Neural cell (in vitro differentiated cells): ENCODE data around the gene KLC4.

Experiments used
- CTCF ChIP-seq: fragments of 450-650 bp; IDR thresholded peaks from 2 replicates; pipeline ENCODE4 v1.5.1; 2014; ENCODE audit warnings: antibody characterized with exemption, mild to moderate bottlenecking, moderate library complexity; ENCODE audit not compliant: poor library complexity, severe bottlenecking
- EP300 ChIP-seq: fragments of 450-650 bp; conservative IDR thresholded peaks from 2 replicates; pipeline ENCODE4 v1.6.1; 2014; ENCODE audit warnings: antibody characterized with exemption, mild to moderate bottlenecking, moderate library complexity; ENCODE audit not compliant: poor library complexity, severe bottlenecking
- POLR2AphosphoS5 ChIP-seq: IDR thresholded peaks from 2 replicates; pipeline ENCODE4 v1.6.1; 2012
- RAD21 ChIP-seq: fragments of 450-650 bp; conservative IDR thresholded peaks from 2 replicates; pipeline ENCODE4 v1.6.1; 2014; ENCODE audit warnings: antibody characterized with exemption, mild to moderate bottlenecking, moderate library complexity
- REST ChIP-seq: IDR thresholded peaks from 2 replicates; pipeline ENCODE4 v1.6.1; 2012; ENCODE audit warnings: borderline replicate concordance
- TAF1 ChIP-seq: IDR thresholded peaks from 2 replicates; pipeline ENCODE4 v1.6.1; 2012; ENCODE audit warnings: low read depth

- no peak for TF ChIP-seq RAD21
- no peak for TF ChIP-seq EP300
- TF ChIP-seq REST = no peak
- TF ChIP-seq CTCF = no peak
- no peak for TF ChIP-seq POLR2AphosphoS5
- no peak for TF ChIP-seq TAF1
Measured at GRCh38 chr6:43061861-43062260, 2.4 kb downstream of the KLC4 start.
